Urothelium cell line (cell line): ENCODE results near the gene DPEP3.
"Not testable (repeated sequence)": the region's sequence is repeated elsewhere in the genome, so short reads cannot be mapped to it uniquely, and the experiment has no call there.

Experiments
- DNase-seq: peaks from one replicate; pipeline ENCODE4 v3.0.0; 2011; ENCODE audit warnings: low spot score, mixed read lengths
- FAIRE-seq: peaks from 2 replicates; lab custom pipeline; 2011; peaks lifted over from hg19 to GRCh38; lab: Jason Lieb, UNC

DPEP3 gene

DNA sequence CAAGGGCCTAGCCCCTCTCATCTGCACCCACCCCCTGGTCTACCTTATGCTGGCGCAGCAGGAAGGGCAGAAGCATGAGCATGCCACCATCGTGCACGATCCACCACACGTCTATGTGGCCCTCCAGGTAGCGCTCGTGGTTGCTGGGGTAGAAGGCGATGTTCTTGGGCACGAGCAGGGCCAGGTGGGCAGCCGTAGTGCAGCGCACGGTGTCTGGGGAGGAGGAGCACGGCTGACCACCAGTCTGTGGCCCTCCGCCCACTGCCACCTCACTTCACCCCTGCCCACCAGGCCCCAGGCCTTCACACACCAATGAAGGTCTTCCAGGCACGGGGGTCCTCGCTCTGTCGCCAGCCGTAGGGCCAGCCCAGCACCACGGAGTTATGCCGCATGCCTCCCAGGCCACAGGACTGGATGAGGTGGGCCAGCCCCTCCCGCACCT lies 34.1 kb downstream of the DPEP3 start:
- no peak for FAIRE-seq
- no peak for DNase-seq

DNA sequence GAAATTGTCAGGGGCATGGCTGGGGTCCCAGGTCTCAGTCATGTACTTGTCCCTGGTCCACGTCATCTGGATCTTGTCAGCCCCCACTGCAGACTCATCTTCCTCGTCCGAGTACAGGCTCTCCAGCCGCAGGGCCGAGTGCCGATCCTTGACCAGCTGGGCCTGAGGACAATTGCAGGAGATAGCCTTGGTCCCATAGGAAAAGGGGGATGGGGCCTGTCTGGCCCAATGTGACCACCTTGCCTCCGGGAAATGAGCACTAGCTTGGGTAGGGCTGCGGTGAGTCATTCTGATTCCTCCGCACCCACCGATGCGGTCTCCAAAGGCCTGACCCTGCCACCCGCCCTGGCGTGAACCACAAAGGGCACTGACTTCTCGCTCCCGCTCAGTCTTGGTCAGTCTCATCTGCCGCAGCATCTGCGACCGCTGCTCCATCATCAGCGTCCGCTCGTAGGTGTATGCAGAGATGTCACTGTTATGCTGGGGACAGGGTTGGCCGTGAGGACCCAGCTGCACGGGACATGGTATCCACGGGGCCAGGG lies 34.8 kb downstream of the DPEP3 start:
- FAIRE-seq: no peak
- no peak for DNase-seq

DNA sequence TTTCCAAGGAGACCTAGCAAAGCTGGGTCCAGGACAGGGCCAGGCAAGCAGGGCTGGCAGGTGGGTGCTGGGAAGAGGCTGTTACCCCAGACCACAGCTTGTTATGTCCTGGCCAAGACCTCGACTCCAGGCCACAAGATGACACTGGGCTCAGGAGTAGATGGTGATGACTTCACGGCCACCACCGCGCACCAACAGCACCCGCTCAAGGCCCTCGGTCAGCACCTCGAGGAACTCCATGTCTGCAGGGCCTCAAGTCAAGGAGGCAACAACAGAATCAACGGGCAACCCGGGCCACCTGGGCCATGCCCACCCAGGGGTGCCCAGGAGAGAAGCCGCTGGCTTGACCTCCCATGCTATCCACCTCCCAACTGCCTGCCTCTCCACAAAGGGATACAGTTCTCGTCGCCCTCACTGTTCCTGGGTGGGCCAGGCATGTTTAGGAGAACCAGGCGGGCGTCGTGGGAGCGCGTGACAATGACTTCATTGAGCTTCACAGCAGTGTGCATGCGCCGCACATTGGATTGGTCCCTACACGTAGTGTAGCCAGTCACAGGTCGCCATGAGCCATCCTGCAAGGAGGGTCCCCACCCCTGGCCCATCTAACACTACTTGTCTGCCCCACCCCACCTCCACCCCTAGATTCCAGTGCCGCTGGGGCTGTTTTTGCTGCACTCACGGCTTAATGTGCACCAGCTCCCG lies 35.5 kb downstream of the DPEP3 start:
- FAIRE-seq (no peak), DNase-seq (no peak)

DNA sequence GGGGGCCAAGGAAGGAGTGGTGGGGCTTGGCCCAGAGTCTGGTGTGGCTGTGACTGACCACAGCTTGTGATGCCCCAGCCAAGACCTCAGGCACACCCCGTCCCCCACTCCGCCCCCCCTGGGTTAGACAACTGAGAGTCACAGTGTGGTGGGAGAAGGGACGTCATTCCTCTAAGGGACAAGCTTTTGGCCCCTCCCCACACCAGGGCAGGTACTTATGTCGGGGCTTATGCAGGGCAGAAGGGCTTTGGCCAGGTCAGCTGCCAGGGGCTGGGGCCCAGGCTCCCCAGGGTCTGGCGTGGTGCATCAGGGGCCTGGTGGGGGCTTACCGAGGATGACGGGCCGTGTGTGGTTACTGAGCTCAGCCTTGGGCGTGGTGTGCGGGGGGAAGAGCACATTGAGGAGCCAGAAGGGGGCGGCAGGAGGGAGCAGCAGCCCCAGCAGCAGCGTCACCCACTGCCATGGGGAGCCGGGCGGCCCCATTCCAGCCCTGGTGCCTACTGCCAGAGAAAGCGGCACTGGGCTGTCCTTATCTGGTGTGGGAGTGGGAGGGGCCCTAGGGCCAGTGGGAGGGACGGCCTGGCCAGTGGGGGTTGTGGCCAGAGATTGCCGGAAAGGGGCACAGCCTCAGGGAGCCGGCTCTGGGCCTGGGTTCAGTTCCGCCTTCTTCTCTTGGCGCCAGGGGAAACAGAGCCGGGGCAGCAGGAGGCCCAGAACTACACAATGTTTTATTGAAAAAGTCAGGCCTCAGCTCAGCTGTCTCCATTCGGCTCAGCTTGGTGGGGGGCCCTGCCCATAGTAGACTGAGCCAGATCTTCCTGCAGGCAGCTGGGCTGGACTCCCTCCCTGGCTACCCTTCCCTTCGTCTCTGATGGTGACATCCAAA lies 36.4 kb downstream of the DPEP3 start, which contains the start of gene LCAT:
TSS of gene LCAT (minus strand) at position 502 of the 886 bp plus-strand sequence. CDS start at position 483, 19 bp downstream.
- no peak for FAIRE-seq
- no peak for DNase-seq

DNA sequence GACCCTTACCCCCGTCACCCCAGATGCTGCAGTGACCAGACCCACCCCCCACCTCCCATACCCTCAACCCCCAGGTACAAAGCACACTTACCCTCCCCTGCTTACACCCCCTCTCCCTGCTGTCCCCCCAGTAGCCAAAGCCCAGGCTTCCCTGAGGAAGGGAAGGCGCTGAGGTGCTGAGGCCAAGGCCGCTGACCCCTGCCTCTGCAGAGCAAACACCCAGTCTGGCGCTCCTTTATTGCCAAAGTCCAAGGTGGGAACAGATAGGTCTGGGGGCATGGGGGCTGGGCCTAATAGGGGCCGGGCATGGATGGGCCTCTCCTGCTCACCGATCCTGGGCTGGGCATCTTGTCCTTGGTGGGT lies 37.1 kb downstream of the DPEP3 start:
- FAIRE-seq: no peak
- no peak for DNase-seq

DNA sequence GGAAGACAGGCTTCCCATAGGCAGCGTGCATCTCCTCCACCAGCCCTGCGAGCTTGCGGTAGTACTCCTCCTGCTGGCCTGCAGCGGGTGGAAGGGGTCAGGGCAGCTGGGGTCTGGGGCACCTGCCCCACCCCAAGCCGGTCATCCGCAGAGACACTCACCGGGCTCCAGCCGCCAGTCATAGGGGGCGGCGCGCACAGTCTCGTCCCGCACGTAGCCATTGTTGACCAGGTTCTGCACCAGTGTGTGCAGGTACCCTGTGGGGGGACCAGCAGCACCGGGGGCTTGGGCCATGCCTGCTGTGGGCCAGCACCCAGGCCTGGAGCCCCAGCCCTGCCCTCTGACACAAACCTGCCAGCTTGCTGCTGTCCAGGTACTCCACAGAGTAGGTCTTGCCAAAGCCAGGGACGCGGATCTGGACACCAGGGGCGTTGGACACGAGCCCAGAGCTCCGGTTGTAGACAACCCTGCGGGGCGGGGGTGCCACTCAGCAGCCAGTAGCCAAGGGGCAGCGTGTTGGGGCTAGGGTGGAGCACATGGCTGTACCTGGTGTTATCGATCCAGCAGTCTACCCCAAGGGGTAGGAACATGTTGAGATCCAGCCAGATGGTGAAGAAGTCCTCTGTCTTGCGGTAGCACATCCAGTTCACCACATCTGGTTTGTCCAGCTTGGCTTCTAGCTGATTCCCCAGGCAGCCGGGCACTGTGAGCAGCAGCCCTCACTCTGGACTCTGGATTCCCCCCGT lies 37.6 kb downstream of the DPEP3 start:
- FAIRE-seq: no peak
- DNase-seq: no peak

DNA sequence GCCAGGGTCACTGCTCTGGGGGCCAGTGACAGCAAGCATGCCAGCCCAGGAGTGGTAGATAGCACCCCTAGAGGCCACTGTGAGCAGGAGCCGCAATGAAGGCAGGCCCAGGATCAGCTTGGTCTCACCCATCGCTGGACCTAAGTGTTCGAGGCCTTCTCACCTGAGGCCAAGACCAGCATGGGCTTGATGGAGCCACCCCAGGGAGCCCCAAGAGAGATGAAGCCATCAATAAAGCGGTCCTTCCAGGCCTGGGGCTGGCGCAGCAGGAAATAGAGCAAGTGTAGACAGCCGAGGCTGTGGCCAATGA lies 38.1 kb downstream of the DPEP3 start:
- peak; percentile 54 for DNase-seq
- no peak for FAIRE-seq

DNA sequence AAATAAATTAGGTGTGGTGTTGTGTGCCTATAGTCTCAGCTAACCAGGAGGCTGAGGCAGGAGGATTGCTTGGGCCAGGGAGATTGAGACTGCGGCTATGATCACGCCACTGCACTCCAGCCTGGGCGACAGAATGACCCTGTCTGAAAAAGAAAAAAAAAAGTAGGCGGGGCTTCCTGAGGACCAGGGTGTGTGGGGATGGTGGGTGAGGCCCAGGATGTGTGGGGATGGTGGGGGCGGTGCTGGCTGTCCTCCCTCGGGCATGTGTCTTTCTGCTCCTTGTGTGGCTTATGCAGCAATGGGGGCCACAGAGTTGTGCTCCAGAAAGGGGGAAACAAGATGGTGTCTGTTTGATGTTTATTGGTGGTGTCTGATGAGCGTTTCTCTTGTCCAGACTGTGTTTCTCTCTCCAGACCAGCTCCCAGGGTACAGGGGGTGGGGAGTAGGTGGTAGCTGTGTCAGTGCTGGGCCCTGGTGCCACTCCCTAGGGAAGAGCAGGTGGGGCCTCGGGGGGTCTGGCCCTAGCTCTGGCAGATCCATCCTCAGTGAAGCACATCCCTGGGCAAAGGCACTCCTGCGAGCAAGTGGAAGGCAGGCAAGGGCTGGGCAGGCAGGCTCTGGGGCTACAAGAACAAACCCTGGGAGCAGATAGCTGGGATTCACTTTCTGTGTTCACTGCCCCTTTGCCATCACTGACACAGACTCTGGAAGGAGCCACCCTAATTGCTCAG lies 38.7 kb downstream of the DPEP3 start:
- FAIRE-seq (no peak), DNase-seq (no peak)

DNA sequence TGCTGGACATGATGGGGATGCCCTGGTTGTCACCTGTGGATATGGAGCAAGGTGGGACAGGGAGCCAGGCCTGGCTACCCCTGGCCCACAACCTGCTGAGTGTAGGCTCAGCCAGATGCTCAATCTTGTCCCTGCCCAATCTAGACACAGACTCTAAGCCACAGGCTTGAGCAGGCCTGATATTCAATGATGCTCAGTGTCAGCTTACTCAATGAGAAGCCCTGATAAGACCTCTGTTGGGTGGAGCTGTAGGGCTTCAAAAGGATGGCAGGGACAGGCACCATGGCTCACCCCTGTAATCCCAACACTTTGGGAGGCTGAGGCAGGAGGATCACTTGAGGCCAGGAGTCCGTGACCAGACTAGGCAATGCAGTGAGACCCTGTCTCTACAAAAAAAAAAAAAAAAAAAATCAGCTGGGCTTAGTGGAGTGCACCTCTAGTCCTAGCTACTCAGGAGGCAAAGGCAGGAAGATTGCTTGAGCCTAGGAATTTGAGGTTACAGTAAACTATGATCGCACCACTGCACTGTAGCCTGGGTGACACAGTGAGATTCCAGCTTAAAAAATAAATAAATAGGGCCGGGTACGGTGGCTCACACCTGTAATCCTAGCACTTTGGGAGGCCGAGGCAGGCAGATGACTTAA lies 39.7 kb downstream of the DPEP3 start:
- no peak for DNase-seq
- FAIRE-seq: no peak

DNA sequence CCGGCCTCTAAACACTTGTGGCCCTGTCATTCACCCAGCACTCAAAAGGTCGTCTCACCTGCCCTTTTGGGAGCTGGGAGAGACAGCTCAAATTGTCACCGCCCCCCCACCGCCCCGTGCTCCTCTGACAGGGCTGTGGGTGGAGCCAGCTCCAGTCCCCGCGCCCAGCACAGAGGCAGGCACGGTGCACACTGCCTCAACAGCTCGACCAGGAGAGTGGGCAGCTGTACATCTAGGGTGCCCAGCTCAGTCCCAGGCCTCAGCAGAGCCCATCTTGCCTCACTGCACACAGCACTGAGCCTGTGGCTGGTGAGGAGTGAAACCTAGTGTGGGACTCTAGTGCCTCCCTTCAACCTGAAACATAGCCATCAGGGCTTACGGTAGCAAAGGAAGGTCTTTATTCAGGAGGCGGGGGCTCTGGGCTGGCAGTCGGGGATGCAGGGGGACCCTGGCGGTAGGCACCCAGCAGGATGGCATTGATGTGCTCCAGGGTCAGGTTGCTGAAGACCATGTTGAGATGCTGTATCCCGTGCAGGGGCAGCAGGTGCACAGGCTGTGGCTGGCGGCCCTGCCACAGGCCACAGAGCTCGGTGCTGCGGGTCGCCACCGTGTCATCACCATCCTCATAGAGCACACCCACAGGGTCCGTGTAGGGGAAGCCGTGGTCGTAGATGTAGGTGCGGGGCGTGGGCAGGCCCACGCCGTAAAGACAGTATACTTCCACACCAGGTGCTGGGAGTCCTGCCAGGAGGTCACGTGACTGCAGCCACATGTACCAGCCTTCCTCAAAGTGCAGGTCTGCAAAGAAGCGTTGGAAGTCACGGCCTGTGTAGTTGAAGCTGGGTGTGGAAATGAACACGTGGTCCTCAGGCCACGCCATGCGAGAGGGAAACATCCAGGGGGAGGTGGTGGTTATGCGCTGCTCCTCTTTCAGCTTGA lies 40.5 kb downstream of the DPEP3 start:
- no peak for FAIRE-seq

DNA sequence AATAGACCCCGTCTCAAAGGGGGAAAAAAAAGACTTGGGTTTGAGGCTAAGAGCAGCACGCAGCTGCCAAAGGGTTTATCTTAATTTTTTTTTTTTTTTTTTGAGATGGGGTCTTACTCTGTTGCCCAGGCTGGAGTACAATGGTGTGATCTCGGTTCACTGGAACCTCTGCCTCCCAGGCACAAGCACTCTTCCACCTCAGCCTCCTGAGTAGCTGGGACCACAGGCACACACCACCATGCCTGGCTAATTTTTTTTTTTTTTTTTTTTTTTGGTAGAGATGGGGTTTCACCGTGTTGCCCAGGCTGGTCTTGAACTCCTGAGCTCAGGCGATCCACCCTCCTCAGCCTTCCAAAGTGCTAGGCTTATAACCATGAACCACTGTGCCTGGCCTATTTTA lies 42.6 kb downstream of the DPEP3 start:
- not testable (repeated sequence) for DNase-seq, FAIRE-seq

More for the DNA sequence above, 40.5 kb downstream of the DPEP3 start:
- DNase-seq: no peak

DNA sequence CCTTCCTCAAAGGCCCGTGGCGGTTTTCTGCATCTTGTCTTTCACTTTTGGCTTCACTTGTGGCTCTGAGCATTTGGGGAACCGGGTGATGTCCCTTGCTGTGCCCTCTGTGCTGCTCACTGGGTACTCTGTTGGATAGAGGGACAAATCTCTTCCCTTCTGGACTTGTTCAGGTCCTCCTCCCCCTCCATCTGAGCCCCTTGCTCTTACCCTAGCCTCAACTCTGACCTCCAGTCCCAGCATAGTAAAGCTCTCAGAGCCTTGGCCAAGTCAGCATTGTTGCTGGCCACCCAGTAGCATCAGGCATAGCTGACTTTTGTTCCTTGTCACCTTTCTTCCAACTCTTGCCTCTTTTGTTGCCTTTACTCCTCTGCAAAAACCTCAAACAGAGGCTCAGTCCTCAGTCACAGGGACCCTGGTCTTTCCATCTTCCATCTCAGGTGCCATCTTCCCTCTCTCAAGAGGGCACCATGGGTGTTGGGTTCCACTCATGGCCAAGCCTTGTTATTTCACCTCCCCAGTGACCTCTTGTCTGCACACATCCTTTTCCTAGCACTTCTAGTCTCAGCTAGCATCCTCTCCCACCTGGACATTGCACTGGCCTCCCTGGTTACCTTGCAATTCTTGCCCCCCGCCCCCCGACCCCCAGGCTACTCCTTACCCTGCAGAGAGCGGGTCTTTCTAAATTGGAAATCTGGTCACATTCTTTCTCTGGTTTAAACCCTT lies 43.3 kb downstream of the DPEP3 start:
- DNase-seq: no peak
- FAIRE-seq: no peak

DNA sequence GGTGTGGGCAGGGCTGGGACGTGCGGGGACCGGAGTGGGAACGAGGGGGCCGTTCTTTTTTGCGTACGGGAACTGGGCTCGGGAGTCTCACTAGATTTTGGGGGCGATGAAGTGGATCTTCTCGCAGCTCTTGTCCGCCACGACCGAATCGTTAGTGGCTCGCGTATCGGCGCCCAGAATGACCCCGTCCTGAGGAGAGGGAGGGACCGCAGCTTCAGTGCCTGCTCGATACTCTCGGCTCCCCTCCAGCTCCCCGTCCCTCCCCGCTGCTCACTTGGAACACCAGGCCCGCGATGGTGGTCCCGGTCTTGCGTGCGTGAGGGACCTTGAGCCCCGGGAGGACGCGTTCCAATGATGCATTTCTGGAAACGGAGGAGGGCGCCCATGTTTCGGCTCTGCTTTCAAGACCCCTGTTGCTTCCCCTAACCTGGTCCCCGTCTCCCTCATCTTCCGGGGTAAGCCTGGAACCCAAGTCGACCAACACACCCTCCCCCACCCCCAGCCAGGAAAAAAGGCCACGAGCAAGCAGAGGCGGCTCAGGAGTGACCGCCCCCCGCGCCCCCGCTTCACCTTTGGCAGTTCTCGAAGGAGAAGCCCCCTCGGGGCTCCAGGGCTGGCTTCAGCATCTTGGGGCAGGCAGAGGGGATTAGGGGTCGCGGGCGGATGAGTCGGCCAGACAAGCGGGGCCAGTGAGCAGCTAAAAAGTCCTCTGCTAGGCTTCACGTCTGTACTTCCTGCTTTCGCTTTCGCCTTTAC lies 44.0 kb downstream of the DPEP3 start, which contains the start of gene PSMB10:
TSS of gene PSMB10 (minus strand) at position 727 of the 756 bp plus-strand sequence. CDS start at position 626, 101 bp downstream.
- FAIRE-seq (no peak), DNase-seq (peak; percentile 41)

DNA sequence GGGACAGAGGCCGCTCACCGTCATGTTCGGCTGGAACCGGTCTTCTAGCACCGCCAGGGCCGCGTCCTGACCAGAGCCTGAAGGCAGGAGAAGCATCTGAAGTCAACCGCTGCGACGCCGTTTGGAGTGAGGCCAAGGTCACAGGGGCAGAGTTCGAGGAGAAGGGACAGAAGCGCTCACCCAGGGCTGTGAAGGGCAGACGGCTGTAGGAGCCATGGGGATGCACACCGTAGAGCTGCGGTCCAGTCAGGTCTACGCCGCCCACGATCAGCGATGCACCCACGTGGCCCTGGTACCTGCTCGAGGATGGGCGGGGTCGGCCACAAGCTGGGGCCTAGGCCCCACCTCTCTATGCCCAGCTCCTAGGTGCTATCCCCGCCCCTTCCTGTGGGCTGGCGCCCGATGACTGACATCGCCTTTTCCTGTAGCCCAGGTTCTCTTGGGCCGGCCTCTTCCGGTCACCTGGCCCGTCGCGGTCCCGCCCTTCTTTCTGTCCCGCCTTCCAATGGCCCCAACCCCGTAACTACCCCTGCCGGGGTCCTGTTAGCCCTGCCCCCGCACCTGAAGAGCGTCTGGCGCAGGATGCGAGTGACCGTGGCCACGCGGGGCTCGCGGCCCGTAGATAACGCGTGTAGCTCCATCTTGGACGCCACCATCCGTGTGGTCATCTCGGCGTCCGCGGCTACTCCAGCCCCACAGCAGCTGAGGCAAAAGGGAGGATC lies 44.7 kb downstream of the DPEP3 start:
- peak; percentile 50 for FAIRE-seq
- DNase-seq: peak; percentile 99

DNA sequence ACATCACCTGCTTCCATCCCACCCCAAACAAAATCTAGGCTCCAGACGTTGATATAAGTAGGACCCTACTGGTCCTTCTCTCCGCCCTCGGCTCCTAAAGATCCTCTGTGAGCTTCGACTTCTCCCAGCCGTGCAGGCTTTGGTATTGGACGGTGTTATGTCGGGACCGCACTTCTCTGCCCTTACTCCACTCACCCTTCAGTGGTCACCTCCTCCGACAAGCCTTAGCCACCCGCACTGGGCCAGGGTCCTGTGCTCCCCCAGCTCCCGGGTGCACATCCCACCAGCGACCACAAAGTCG lies 45.2 kb downstream of the DPEP3 start:
- DNase-seq: no peak
- FAIRE-seq: no peak

DNA sequence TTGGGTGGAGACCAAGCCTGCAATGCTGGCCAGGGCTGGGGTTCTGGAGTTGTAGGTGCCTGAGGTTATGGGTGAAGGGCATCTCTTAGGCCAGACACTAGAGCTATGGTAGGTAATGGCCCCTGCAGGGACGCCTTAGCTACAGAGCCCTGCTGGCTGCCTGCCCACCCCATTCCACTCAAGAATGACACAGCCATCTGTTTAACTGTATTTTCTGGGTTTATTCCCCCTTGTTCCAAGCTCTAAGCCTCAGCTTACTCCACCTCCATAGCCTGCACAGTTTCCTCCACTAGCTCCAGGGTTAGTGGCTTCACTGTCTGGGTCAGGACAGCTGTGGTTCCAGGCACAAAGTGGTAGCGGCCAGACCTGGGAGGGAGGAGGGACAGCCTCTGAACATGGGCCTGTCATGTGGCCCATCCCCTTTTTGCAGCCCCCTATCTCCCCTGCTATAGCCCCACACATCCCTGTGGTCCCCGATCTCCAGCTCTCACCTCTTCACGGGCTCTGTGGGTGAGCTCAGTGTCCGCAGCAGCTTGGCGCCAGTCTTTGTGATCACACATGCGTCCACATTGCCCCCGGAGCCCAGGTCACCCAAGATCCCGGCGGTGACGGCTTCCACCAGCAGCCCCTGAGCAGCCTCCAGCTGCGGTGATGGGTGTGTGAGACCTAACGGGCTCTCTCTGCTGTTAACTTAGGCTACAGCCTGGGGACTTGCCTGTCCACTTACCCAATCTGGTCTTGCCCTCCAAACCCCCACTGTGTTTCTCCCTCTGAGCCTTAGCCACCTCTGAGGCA lies 45.8 kb downstream of the DPEP3 start:
- no peak for DNase-seq

More for the DNA sequence above, 45.8 kb downstream of the DPEP3 start:
- no peak for FAIRE-seq
